ENCODE measurements around the gene KCNN4.
"Not testable (repeated sequence)": the region's sequence is repeated elsewhere in the genome, so short reads cannot be mapped to it uniquely, and the experiment has no call there.

- not testable (repeated sequence) for TF ChIP-seq CTCF (IDR thresholded peaks at IDR 0.05 in 4 of 5, conservative IDR thresholded peaks at IDR 0.05 in 1 of 5); POLR2A (IDR thresholded peaks at IDR 0.05)
These were observed 25.6 kb upstream of the KCNN4 start for GRCh38 chr19:43806401-43806800.

All from gastrocnemius medialis (tissue), 4 donors.